Ishikawa (cell line): ENCODE measurements around the gene ZNF283.

Experiments used
- CEBPB ChIP-seq: IDR thresholded peaks from 2 replicates; pipeline ENCODE4 v1.6.1; 2012
- CREB1 ChIP-seq: IDR thresholded peaks from 2 replicates; pipeline ENCODE4 v1.6.1; 2012; ENCODE audit warnings: low read depth
- EGR1 ChIP-seq: IDR thresholded peaks from 2 replicates; pipeline ENCODE4 v1.6.1; 2012
- EP300 ChIP-seq: IDR thresholded peaks from 2 replicates; pipeline ENCODE4 v1.6.1; 2012; ENCODE audit warnings: borderline replicate concordance
- FOXM1 ChIP-seq: IDR thresholded peaks from 2 replicates; pipeline ENCODE4 v1.6.1; 2012; ENCODE audit warnings: low read depth, borderline replicate concordance
- MAX ChIP-seq: IDR thresholded peaks from 2 replicates; pipeline ENCODE4 v1.6.1; 2012
- NFIC ChIP-seq: IDR thresholded peaks from 2 replicates; pipeline ENCODE4 v1.6.1; 2012
- RAD21 ChIP-seq: IDR thresholded peaks from 2 replicates; pipeline ENCODE4 v1.6.1; 2012; ENCODE audit warnings: low read depth
- REST ChIP-seq: IDR thresholded peaks from 2 replicates; pipeline ENCODE4 v1.6.1; 2012; ENCODE audit warnings: low read depth, mild to moderate bottlenecking
- TAF1 ChIP-seq: IDR thresholded peaks from 2 replicates; pipeline ENCODE4 v1.6.1; 2012; ENCODE audit warnings: low read depth, mild to moderate bottlenecking
- TCF12 ChIP-seq: IDR thresholded peaks from 2 replicates; pipeline ENCODE4 v1.6.1; 2012; ENCODE audit warnings: low read depth
- TEAD4 ChIP-seq: IDR thresholded peaks from 2 replicates; pipeline ENCODE4 v1.6.1; 2012
- YY1 ChIP-seq: IDR thresholded peaks from 2 replicates; pipeline ENCODE4 v1.6.1; 2012; ENCODE audit warnings: low read depth
- ZBTB7A ChIP-seq: IDR thresholded peaks from 2 replicates; pipeline ENCODE4 v1.6.1; 2012; ENCODE audit warnings: low read depth
- TF ChIP-seq, protein P1 (sequence below): IDR thresholded peaks from 2 replicates; pipeline ENCODE4 v1.6.1; 2012

Gene ZNF283

DNA sequence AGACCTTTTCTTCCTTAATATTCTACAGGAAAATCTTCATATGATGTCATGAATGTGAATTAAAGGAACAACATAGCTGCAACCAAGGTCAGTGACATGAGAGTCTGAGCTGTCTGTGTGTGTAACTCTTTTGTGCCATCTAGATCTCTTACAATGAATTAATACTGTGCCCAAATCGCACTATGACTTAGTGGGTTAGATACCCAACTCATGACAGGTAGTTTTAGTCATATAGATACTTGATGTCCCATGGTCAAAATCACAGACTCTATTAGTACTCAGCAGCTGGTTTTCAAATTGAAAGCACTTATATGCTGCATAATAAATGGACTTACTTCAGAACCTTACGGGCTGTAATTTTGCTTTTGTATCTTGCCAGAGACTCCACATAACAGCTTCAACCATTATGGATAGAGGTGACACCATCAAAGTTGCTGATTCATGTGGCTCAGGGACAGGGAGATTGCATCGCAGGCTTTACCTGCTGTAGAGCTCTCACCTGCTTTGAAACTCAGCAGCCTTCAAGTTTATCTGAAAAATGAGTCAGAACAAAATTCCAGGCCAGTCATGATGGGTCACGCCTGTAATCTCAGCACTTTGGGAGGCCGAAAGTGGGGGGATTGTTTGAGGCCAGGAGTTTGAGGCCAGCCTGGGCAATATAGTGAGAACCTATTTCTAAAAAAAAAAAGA lies 12.3 kb upstream of the ZNF283 start:
- TF ChIP-seq EGR1 (no peak), YY1 (no peak), NFIC (no peak), CREB1 (no peak), EP300 (no peak), FOXM1 (no peak), CEBPB (no peak), ZBTB7A (no peak), TEAD4 (no peak), REST (no peak), TCF12 (no peak), TAF1 (no peak), RAD21 (no peak), MAX (no peak)
- TF ChIP-seq, protein P1, sequence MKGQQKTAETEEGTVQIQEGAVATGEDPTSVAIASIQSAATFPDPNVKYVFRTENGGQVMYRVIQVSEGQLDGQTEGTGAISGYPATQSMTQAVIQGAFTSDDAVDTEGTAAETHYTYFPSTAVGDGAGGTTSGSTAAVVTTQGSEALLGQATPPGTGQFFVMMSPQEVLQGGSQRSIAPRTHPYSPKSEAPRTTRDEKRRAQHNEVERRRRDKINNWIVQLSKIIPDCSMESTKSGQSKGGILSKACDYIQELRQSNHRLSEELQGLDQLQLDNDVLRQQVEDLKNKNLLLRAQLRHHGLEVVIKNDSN = no peak

- TF ChIP-seq ZBTB7A = no peak
- TF ChIP-seq MAX = no peak
- no peak for TF ChIP-seq TEAD4
- TF ChIP-seq EGR1 = no peak
- TF ChIP-seq TCF12 = no peak
- TF ChIP-seq RAD21 = no peak
- no peak for TF ChIP-seq CREB1
- TF ChIP-seq YY1 = no peak
- TF ChIP-seq FOXM1 = no peak
- TF ChIP-seq TAF1 = no peak
- TF ChIP-seq, protein P1 = no peak
- no peak for TF ChIP-seq CEBPB
- no peak for TF ChIP-seq EP300
- no peak for TF ChIP-seq NFIC
- no peak for TF ChIP-seq REST
Measured at GRCh38 chr19:43818500-43818899, 8.6 kb upstream of the ZNF283 start.

DNA sequence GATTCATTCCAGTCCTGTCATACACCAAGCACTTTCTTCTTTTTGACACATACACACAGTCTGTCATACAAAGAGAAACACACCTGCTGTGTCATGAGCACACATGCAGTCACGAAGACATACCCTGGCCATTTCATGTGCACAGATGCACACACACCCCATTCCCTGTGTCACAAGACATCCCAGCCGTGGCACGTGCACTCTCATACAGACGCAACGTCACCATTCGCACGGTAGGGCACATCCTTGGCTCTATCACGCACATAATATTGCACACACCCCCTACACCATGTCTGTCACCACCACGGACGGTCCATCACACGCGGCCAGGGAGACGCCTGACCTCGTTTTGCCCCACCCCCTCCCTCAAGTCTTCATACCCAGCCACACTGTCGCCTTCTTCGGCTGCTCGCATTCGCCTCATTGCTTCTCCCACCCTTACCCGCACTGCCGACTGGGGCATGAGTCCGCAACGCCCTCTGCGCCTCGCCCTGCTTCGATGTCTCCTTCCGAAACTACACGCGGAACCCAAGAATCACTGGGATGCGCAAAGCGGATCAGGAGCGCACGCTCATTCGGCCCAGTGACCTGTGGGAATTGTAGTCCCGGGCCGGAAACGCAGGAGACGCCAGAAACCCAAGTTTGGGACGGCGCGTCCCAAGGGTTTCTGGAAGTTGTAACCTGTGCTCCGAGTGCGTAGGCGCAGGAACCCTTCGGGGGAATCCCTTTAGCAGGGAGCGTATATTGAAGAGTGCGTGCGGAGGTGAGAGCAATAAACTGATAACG lies 6.8 kb upstream of the ZNF283 start:
- TF ChIP-seq EGR1 = no peak
- no peak for TF ChIP-seq TAF1
- no peak for TF ChIP-seq ZBTB7A
- no peak for TF ChIP-seq EP300
- no peak for TF ChIP-seq YY1

- TF ChIP-seq CEBPB = no peak
- no peak for TF ChIP-seq EGR1
- TF ChIP-seq, protein P1 = no peak
- TF ChIP-seq RAD21 = no peak
- no peak for TF ChIP-seq YY1
- no peak for TF ChIP-seq EP300
Measured at GRCh38 chr19:43820884-43821215, 6.3 kb upstream of the ZNF283 start.

DNA sequence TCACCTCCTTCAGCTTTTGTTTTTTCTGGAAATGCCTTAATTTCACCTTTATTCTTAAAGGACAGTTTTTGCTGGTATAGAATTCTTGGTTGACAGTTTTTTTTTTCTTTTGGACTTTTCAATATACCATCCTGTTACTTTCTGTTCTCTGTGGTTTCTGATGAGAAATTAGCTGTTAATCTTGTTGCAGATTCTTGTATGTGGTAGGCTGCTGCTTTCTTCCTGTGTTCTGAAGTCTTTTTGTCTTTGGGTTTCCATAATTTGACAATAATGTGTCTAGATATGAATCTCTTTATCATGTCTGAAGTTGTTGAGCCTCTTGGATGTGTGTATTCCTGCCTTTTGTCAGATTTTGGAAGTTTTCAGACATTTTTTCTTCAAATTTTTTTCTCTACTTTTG lies 12.0 kb downstream of the ZNF283 start:
- TF ChIP-seq CEBPB (no peak), RAD21 (no peak), MAX (no peak), ZBTB7A (no peak), NFIC (no peak), FOXM1 (no peak), REST (no peak), YY1 (no peak), EGR1 (no peak), TAF1 (no peak), TEAD4 (no peak), TCF12 (no peak), EP300 (no peak), CREB1 (no peak)
- TF ChIP-seq, protein P1 = no peak
